ENCODE measurements around the gene NTMT2.

- TF ChIP-seq CTCF (IDR thresholded peaks at IDR 0.05; ENCODE audit: low read length) (no peak), EZH2phosphoT487 (IDR thresholded peaks at IDR 0.05; ENCODE audit: low read length) (no peak), EZH2 (optimal IDR thresholded peaks at IDR 0.05; ENCODE audit: low read depth, low read length) (no peak)
Observed at GRCh38 chr1:170166518-170167180, 20.9 kb downstream of the NTMT2 start.
